Measurements from ENCODE around the gene TNFAIP8. TPM values are rescaled to one million over a fixed set of nuclear protein-coding genes. Genes with fewer than 3 reads are reported as not detected.

TNFAIP8 gene
- total RNA-seq, 1 donor from 2014 or later, result 40.0 TPM

DNA sequence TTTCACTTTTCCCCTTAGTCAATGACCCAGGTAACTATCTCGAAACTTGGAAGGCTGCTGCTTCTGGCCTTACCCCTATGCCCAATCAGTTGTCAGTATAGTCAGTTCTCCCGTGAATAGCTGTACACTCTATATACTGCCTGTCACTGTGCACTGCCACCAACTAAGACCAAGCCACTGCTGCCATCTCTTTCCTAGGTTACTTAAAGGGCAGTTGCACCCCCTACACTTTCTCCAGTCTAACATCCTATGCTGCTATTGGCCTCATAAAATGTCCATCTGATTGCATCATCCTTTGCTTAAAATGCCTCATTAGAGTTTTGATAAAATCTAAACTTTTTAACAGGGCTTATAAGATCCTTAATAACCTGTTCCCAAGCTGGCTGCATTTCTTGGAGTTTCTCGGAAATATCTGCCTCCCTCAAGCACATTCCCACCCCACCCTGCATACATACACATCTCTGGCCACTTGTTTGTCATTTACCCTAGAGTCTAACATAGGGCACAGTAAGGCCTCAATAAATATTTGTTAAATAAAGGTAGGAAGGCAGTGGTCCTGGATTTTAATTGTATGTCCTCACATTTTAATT, 32.8 kb upstream of the TNFAIP8 start:
- TF ChIP-seq, protein P1, sequence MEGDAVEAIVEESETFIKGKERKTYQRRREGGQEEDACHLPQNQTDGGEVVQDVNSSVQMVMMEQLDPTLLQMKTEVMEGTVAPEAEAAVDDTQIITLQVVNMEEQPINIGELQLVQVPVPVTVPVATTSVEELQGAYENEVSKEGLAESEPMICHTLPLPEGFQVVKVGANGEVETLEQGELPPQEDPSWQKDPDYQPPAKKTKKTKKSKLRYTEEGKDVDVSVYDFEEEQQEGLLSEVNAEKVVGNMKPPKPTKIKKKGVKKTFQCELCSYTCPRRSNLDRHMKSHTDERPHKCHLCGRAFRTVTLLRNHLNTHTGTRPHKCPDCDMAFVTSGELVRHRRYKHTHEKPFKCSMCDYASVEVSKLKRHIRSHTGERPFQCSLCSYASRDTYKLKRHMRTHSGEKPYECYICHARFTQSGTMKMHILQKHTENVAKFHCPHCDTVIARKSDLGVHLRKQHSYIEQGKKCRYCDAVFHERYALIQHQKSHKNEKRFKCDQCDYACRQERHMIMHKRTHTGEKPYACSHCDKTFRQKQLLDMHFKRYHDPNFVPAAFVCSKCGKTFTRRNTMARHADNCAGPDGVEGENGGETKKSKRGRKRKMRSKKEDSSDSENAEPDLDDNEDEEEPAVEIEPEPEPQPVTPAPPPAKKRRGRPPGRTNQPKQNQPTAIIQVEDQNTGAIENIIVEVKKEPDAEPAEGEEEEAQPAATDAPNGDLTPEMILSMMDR (IDR thresholded peaks at IDR 0.05; ENCODE audit: insufficient read depth, low read length, poor library complexity, severe bottlenecking), result no peak
- no peaks in the 10 kb centered on the region for H3K36me3 ChIP-seq (ENCODE audit: control insufficient read depth, insufficient read depth, low read length)
- no peak for DNase-seq (ENCODE audit: low read depth)

DNA sequence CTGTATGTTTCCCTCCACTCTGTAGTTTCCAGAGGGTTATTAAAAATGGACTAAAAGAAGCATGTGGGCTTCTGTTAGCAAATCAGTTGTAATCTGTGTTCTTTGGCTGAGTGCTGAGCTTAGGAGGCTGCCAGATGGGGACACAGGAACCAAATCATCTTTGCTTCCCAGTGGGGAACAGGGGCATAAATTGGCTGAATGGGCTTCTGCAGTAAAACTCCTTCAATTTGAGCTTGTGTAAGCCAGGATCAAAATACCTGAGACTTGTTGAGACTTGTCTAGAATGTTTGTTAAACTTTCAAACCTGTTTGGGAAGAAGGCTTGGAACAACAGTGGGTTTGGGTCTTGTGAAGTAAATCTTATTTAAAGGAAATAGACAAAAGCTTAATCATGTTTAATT, 32.2 kb upstream of the TNFAIP8 start:
- Histone ChIP-seq H3K36me3 (ENCODE audit: control insufficient read depth, insufficient read depth, low read length) (peaks cover 1% of the 10 kb centered on the region), H3K4me3 (ENCODE audit: low read depth, low read length) (no peak overlapping the region), H3K27me3 (ENCODE audit: control insufficient read depth, insufficient read depth, low read length) (no peaks in the 10 kb centered on the region)
- TF ChIP-seq, protein P1 (IDR thresholded peaks at IDR 0.05; ENCODE audit: insufficient read depth, low read length, poor library complexity, severe bottlenecking), result no peak
- no peak for DNase-seq (ENCODE audit: low read depth)

More for the DNA sequence above, 32.8 kb upstream of the TNFAIP8 start:
- H3K4me3 ChIP-seq (ENCODE audit: low read depth, low read length), result no peak overlapping the region
- no peaks in the 10 kb centered on the region for H3K27me3 ChIP-seq (ENCODE audit: control insufficient read depth, insufficient read depth, low read length)

DNA sequence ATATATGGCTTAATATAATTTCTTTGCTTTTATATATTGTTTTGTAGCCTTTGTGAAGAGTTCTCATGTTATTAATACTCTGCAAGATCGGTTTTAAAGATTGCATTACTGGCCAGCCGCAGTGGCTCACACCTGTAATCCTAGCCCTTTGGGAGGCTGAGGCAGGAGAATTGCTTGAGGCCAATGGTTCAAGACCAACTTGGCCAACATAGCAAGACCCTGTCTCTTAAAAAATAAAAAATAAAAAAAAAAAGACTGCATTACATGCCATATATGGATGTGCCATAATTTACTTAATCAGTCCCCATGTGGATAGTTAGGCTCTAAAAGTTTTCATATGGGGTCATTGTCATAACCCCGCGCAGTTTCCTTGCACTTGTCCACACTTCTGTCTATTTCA, 31.0 kb upstream of the TNFAIP8 start:
- TF ChIP-seq, protein P1 (IDR thresholded peaks at IDR 0.05; ENCODE audit: insufficient read depth, low read length, poor library complexity, severe bottlenecking), result no peak
- no peak for DNase-seq (ENCODE audit: low read depth)
- peaks cover 1% of the 10 kb centered on the region for H3K36me3 ChIP-seq (ENCODE audit: control insufficient read depth, insufficient read depth, low read length)
- no peak overlapping the region for H3K4me3 ChIP-seq (ENCODE audit: low read depth, low read length)
- no peaks in the 10 kb centered on the region for H3K27me3 ChIP-seq (ENCODE audit: control insufficient read depth, insufficient read depth, low read length)

DNA sequence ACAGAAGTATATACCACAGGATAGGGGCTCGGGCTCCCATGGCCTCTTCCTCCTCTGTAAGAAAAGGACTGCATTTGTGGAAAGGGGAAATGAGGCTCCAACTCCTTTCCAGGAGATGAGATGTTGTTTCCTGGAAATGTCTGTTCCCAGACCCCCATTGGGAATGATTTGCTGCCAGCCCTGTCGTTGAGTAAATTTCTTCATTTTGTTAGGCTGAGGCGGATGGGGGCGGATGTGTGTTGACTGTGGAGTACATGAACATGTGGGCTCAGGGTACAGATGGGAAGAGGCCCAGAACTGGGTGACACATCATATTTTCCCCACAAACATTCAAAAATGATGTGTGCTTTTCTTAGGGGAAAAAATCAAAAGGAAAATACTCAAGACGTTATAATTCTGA, 28.8 kb upstream of the TNFAIP8 start:
- TF ChIP-seq, protein P1 (IDR thresholded peaks at IDR 0.05; ENCODE audit: insufficient read depth, low read length, poor library complexity, severe bottlenecking), result no peak
- peaks cover 1% of the 10 kb centered on the region for H3K36me3 ChIP-seq (ENCODE audit: control insufficient read depth, insufficient read depth, low read length)
- DNase-seq (ENCODE audit: low read depth), result no peak
- no peak overlapping the region for H3K4me3 ChIP-seq (ENCODE audit: low read depth, low read length)
- no peaks in the 10 kb centered on the region for H3K27me3 ChIP-seq (ENCODE audit: control insufficient read depth, insufficient read depth, low read length)

DNA sequence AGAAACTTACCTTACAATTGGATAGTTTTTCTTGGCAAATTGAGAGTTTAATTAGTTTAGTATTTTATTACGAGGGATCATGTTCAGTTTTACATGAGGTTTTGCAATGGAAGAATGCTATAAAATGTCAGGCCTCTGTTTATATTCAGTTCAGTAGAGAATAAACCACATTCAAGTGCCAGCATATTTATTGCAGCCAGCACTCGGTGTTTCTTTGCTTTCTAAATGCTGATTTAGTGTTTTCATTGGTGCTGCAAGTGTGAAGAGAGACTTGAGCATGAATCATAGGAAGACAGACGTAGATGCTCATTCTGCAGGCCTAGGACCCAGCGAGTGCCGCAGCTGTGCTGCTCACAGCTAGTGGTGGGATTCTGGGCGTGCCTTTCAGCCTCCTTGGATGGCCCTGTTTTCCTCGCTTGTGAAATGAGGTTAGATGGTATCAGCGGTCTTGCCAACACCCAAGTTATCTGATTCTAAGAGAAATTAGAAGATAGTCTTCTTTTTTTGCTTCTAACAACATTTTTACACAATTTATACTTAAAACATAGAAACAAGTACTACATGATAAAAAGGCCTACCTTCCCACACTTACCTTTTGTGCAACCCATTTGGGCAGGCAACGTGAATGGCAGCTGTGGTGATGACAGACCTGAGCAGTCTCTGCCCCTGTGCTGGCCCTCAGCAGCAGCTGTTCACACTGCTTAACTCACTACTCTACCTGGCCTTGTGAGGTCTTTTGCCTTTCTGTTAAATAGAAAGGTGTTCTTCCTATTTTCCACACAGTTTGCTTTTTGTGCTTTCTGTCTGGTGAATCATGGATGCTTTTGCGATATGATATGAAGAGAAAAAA, 26.8 kb upstream of the TNFAIP8 start:
- no peak for DNase-seq (ENCODE audit: low read depth)
- H3K4me3 ChIP-seq (ENCODE audit: low read depth, low read length), result no peak overlapping the region
- TF ChIP-seq, protein P1 (IDR thresholded peaks at IDR 0.05; ENCODE audit: insufficient read depth, low read length, poor library complexity, severe bottlenecking), result no peak
- H3K27me3 ChIP-seq (ENCODE audit: control insufficient read depth, insufficient read depth, low read length), result no peaks in the 10 kb centered on the region
- peaks cover 1% of the 10 kb centered on the region for H3K36me3 ChIP-seq (ENCODE audit: control insufficient read depth, insufficient read depth, low read length)
